ENCODE results near the gene MYZAP. TPM values are rescaled to one million over a fixed set of nuclear protein-coding genes. Genes with fewer than 3 reads are reported as not detected.
A peak's percentile ranks its signal among the peaks of the same experiment; 100 is the strongest.

The MYZAP gene
- total RNA-seq, 1 experiment from 2014 or later: 0.63 TPM

DNA sequence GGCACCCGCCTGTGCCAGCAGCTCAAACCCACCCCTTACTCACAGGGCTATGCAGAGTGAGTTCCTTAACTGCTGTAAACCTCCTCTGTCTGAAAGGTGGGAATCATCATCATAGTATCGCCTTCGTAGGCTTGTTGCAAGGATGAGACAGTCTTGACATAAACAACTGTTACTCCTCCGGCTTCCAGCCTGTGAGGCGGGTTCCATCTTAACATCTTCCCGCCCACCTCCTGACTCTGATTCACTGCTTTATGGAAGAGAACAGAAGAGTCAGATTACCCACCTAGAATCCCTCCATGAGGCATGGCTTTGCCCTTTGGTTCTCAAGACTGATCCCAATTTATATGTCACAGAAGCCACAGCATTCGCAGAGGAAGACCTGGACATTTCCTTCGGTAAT lies 136.7 kb downstream of the MYZAP start:
- Histone ChIP-seq H3K56ac (ENCODE audit: insufficient read length, low read depth, low read length) (no peak overlapping the region), H3K9ac (ENCODE audit: extremely low read depth, insufficient read length, low read length) (no peak overlapping the region), H3K23ac (ENCODE audit: insufficient read length, low read depth, low read length) (no peak overlapping the region), H3K14ac (ENCODE audit: insufficient read depth, low read length) (no peak overlapping the region), H3K18ac (ENCODE audit: insufficient read length, low read depth, low read length) (no peak overlapping the region), H3K79me1 (ENCODE audit: insufficient read depth, low read depth, low read length, poor library complexity, severe bottlenecking) (no peaks in the 10 kb centered on the region), H2BK120ac (ENCODE audit: low read depth, low read length, poor library complexity, severe bottlenecking) (no peak overlapping the region), H2BK12ac (ENCODE audit: insufficient read length, low read depth, low read length) (no peak overlapping the region), H3K4me1 (ENCODE audit: insufficient read depth, low read length) (no peaks in the 10 kb centered on the region), H2BK5ac (ENCODE audit: insufficient read length, low read length) (no peak overlapping the region), H3K4ac (ENCODE audit: low read depth, low read length) (no peak overlapping the region), H3K4me2 (ENCODE audit: insufficient read depth, insufficient read length, low read length) (no peak overlapping the region), H3K9me3 (ENCODE audit: control insufficient read depth, low read depth, low read length) (no peaks in the 10 kb centered on the region), H2AK5ac (ENCODE audit: insufficient read length, low read length) (no peak overlapping the region), H3K23me2 (ENCODE audit: insufficient read length, low read depth, low read length, poor library complexity, severe bottlenecking) (no peaks in the 10 kb centered on the region), H4K20me1 (ENCODE audit: control insufficient read depth, insufficient read depth, insufficient read length) (no peaks in the 10 kb centered on the region), H4K8ac (replicated peaks; ENCODE audit: insufficient read length, low read depth, low read length) (no peak overlapping the region), H3K27me3 (ENCODE audit: insufficient read depth, low read length) (no peaks in the 10 kb centered on the region), H3K79me2 (ENCODE audit: insufficient read depth, low read length) (no peaks in the 10 kb centered on the region), H4K91ac (ENCODE audit: insufficient read length, low read depth, low read length) (no peak overlapping the region), H2AFZ (ENCODE audit: low read length) (no peak overlapping the region), H3T11ph (ENCODE audit: low read length) (no peak overlapping the region), H4K5ac (ENCODE audit: insufficient read length, low read depth, low read length) (no peak overlapping the region), H3K27ac (ENCODE audit: insufficient read length, low read depth, low read length) (no peak overlapping the region), H2BK15ac (ENCODE audit: low read depth, low read length) (no peak overlapping the region), H2BK20ac (ENCODE audit: low read depth, low read length, poor library complexity, severe bottlenecking) (no peak overlapping the region)
- H3K36me3 Mint-ChIP-seq (ENCODE audit: insufficient read depth in 1 of 3, low read depth in 3 of 3): peaks cover 0 to 4% (median 0%) of the 10 kb centered on the region in 3 experiments; a peak in 1 of 7 replicates
- H3K27ac Mint-ChIP-seq: peak overlapping the region in 1 of 3 experiments; percentile 62; a peak in 1 of 7 replicates
- H3K9me3 Mint-ChIP-seq: peaks cover 0 to 8% of the 10 kb centered on the region in 2 experiments; a peak in 4 of 5 replicates
- no peak for TF ChIP-seq CTCF (conservative IDR thresholded peaks at IDR 0.05)
- no peak for DNase-seq
- H3K27me3 Mint-ChIP-seq (ENCODE audit: low read depth): no peaks in the 10 kb centered on the region
- no CpG with 5 or more reads among the region's 8 CpGs for WGBS (ENCODE audit: extremely low coverage, insufficient read length, low lambda C conversion rate)
- H3K4me1 Mint-ChIP-seq: peaks cover 4 to 10% of the 10 kb centered on the region in 2 experiments; a peak in 3 of 4 replicates
- no peak overlapping the region for H3K4me3 Mint-ChIP-seq
